COR-L47 (cell line): ENCODE measurements around the gene SIK2.
"Not testable (repeated sequence)": the region's sequence is repeated elsewhere in the genome, so short reads cannot be mapped to it uniquely, and the experiment has no call there.

Source experiments
- DNase-seq: peaks from one replicate; lab custom pipeline; 2025; lab: John Stamatoyannopoulos, UW

The SIK2 gene

DNA sequence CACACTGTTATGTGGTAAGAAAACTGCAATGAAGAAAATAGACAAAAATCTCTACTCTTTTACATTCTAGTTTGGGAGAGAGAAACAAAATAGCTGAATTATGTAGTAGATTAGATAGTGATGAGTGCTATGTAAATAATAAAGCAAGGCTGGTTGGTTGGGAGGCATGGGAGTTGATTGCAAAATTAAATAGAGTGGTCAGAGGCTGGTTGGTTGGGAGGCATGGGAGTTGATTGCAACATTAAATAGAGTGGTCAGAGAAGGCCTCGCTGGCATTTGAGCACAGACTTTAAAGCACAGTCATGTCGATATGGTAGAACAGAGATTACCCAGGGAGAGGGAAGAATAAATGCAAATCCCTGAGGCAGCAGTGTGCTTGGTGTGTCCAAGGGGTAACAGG lies 22.4 kb downstream of the SIK2 start:
- DNase-seq: no peak

DNA sequence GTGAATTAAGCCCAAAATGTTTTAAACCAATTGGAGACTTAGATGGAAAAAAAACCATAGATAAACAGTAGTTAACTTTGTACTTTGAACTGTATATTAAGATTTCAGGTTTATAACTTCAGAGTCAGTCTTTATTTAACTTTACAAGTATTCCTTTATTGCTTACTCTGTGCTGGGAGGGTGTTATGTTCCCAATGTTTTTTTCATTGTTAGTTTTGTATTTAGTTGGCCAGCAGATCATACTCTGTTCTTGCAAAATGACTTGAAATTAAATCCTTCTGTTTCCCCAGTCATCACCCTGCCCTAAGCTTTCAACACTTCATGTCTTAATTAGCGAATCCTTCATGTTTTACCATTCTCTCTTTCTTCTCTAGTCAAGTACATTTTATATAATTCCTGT lies 25.3 kb downstream of the SIK2 start:
- no peak for DNase-seq

DNA sequence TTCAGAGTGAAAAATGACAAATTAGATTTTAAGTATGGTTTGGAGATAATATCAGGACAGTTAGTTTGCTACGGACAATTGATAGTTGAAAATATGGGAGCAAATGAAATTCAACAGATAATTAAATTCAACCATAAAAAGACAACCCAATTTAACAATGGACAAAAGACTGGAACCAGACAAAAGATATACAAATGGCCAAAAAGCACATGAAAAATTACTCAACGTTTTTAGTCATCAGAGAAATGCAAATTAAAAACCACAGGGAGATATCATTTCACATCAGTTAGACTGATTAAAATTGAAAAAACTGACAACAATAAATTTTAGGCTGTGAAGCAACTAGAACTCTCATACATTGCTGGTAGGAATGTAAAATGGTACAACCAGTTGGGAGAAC lies 27.2 kb downstream of the SIK2 start:
- no peak for DNase-seq

DNA sequence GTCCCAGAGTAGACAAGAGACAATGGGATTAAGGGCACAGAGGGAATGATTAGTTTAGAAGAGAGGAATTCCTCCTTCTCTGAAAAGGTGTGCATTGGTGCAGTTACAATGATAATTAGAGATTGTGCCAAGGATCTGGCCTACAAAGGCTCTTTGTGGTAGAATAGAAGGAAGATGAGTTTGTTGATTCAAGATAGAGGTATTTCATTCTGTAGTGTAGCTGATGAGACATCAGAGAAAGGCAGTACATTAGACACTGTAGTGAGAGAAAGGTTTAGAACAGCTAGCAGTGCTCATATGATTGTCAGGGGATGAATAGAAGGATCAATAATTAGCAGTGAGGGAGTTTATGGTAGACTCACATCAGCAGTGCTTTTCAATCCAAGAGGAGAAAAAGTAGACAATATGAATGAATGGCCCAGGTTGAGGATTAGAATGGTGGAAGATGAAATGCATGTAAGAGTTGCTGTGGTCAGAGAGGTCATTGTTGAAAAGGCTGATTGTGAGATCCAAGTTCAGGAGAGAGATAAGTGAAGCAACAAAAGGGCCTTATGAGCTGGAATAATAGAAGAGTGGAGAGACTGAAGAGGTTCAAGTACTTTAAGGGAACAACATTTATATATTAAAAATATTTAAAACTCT lies 28.9 kb downstream of the SIK2 start:
- no peak for DNase-seq

DNA sequence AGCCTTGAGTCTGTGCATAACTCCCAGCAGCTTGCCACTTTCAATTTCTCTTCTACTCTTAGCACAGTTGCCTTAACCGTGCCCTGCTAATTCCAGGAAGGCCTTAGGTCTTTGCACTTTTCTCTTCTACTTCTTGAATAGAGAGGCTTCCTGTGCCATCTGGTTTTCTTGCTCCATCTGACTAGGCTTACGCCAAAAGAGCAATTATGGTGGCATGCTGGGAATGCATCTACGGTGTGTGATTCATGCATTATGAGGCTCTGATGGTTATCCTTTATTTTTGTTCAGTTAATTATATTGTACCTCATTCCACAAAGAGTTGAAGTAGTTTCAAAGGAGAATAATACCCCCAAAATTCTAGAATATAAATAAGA lies 29.4 kb downstream of the SIK2 start:
- no peak for DNase-seq

DNA sequence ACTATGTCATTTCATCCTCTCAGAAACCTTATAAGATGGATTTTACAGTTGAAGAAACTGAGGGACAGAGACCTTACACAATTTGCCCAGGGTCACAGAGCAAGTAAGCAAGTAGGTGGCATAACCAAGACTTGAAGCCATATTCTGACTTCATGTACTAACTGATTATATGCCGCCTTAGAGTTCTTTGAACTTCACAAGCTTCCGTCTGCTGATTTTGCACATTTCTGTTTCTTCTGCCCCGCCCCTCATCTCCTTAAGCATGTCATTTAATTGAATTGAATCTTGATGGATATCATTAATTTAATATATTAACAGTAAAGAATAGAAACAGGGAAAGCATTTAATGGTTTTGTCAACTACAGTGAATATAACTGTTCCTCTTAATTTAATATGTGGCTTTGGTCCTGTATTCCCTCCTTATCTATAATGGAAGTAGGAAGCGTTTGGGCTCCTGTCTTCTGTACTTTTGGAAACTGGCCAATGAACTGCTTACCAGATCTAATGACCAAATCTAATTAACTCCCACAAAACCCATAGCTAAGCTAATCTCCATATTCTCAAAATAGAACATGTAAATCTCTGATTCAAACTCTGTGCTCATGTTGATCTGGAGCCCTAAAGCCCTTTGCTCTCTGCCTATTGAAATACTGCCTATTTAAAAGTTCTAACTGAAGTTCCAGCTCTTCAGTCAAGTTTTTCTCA lies 30.4 kb downstream of the SIK2 start:
- no peak for DNase-seq

DNA sequence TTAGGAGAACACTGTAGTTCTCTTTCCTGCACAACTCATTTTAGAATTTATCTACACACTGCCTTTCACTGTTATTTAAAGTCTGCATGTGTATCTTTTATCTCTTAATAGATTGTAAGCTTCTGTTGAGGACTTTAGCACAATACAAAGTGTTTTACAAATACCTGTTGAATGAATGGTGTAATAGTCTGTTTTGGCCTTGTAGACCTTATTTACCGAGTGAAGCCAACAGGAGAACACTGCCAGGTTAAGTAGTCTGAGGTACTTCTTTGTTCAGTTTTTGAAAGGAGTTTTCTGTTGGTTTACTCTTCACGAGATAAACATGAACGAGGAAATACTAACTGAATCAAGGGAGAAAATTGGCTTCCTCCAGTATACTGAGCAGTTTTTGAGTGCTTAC lies 31.0 kb downstream of the SIK2 start:
- DNase-seq: no peak

DNA sequence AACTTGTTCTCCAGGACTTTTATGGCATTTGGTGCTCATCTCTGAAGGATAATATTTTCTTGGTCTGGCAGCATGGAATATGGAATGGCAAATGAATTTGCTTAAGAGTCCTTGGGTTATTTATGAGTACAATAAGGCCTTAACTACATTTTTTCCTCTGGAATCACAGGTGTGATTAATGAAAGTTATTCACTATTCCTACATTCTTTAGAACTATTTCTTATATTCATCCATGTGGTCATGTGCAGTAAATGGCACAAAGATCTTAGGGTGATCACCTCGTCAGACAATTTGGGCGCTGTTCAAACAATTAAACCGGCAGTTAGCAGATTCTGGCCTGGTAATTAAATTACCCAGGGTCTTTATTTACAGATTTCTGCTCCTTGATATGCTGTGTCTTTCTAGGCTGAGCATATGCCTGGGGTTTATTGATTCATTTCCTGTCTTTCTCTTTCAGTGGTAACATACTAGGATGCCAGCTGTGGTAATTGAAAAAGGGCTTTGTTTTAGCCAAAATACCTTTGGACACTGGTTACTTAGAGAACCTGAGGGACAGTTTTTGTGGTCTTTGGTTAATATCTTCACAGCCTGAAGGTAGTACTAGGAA lies 31.6 kb downstream of the SIK2 start:
- DNase-seq: peak; percentile 10

DNA sequence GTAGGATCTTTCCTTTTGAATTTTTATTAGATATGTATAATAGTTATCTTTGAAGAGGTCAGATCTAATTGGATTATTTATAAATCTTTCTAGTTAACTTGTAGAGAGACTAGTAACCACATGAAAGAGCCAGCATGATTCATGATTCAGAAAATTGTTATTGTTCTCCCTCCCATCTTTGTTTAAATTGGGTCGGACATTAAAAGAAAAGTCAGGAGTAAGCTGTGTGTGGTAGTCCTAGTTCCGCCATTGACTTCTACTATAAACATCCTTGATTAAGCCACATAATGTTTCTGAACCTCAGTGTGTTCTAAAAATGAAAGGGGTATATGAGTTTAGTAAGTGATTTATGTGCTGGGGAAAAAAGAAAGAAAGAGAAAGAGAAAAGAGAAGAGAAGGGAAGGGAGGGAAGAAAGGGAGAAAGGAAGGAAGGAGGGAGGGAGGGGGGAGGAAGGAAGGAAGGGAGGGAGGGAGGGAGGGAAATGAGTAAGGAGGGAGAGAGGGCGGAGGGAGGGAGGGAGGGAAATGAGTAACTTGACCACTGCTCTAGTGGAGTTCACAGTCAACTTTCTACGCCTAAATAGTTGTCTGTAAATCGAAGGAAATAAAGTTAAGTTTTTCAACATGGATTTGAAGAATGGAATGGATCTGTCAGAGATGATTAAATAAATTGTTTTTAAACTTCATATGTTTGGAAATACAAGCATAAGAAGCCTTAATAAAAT lies 32.9 kb downstream of the SIK2 start:
- DNase-seq: no peak

DNA sequence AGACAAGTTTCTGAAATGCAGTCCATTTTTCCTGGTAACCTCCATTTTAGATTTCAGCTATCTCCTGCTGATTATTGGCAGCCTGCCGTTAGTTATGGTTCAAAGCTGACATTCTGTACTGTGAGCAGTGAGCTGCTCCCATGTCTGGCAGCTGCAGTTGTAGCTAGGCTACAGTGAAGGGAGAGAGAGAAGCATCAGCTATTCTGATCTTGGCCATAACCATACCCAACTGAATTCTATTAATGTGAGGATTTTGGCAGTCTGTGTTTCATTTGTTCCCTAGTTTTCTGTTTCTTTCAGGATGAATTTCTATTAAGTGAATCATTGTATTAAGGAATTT lies 33.4 kb downstream of the SIK2 start:
- DNase-seq: peak; percentile 28

DNA sequence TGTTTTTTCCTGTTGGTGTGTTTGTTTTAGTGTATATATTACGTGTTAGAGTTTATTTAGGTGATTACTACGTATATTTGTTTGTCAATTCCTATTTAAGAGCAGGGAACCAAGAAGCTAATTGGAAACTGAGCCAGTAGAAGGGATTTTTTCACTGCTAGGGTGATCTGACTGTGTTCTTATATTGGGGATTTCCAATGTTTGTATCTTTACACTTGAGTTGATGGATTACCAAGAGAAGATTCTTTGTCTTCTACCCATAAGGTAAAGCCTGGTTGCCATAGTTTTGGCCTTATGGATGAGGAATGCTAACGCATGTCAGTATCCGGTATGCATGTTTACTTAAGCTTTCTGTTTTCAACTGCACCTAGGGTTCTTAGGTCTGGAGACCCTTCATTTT lies 35.6 kb downstream of the SIK2 start:
- no peak for DNase-seq

DNA sequence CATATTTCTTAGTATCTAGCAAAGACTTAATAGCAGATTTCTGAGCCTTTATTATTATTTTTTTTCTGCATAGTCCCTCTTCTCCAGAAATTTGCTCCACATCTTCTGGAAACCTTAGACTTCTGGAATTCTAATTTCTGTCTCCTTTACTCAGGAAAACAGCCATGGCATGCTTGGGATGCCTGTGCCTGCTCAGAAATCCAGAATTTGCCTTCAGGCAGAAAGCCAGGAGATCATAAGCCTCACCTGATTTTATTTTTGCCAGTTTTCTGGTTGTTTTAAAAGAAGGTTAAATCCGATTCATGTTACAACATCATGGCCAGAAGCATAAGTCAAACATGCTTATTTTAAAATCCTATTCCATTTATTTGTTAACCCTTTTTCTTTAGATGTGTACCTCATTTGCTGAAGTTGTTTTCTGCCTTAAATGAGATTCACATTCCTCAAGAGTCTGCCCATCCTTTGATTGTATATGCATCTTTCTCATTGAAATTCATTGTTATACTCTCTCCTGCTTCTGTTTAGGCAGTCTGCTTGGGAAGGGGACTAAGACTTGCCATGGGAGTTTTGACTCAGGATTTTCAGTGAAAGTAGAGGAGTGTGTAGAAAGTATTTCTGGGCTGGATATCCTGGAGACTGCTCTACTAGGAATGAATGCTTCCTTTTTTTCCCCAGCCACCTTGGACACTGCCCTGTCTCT lies 37.1 kb downstream of the SIK2 start:
- DNase-seq: no peak

DNA sequence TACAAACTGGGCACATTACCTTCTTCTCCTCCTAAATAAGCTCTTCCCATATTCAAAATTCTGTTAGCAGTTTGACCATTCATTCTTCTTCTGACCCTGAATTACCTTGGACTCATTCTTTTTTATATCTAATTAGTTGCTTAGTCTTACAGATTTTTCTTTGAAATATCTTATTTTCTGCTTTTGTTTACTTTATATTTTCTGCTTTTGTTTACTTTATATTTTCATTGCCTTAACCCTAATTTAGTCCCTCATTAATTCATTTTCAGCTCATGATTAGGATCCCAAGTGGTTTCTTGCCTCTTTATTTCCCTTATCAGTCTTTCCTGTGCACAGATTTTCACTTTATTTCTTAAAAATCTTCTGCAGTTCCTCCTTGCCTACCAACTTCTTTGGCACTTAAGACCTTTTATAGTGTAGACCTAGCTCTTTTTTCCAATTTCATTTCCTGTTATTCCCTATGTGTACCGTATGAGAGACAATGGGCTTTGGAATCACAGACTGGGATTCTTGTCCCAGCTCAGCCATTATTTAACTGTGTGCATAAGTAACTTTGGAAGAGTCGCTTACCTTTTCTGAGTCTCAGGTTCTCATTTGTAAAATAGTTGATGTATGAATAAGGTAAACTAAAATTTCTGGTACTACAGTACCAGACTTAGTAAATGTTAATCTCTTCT lies 39.2 kb downstream of the SIK2 start:
- no peak for DNase-seq

DNA sequence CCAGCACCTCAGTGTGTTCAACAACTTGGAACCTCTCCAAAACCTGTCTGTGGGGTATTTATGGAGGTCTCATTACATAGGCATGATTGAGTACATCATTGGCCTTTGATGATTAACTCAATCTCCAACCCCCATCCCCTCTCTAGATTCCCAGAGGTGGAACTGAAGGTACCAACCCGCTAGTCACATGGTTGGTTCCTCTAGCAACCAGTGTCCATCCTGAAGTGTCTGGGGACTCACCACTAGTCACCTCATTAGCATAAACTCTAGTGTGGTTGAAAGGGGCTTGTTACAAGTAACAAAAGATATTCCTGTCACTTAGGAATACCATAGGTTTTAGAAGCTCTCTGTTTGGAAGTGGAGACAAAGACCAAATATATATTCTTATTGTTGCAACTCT lies 40.3 kb downstream of the SIK2 start:
- DNase-seq: no peak

DNA sequence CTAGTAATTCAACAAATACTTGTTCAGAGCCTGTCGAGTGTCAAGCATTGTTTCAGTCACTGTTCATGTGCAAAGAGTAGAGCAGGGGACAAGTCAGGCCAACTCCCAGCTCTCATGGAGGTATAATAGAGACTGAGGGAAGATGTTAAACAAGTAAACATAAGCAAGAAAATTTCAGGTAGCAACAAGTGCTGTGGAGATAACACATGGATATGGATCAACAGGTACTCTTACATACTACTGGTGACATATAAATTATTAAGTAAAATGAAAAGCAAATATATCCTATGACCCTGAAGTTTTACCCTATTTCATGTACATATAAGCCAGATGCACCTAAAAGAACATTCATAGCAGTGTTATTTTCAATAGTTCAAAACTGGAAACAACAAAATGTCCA lies 42.7 kb downstream of the SIK2 start:
- DNase-seq: no peak

DNA sequence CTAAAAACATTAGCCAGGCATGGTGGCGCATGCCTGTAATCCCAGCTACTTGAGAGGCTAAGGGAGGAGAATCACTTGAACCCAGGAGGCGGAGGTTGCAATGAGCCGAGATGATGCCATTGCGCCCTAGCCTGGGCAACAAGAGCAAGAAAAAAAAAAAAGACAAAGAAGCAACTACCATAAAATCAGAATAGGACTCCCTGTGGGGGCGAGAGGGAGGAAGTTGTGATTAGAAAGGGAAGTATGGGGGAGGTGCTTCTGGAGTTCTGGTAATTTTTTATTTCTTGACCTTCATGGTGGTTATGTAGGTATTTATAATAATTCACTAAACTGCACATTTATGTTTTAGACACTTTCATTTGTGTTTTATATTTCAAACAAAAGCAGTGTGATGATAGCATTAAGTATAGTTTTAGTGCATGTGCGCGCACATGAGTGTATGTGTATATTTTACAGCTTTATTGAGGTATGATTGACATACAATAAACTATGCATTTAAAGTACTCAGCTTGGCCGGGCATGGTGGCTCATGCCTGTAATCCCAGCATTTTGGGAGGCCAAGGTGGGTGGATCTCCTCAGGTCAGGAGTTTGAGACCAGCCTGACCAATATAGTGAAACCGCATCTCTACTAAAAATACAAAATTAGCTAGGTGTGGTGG lies 43.5 kb downstream of the SIK2 start:
- no peak for DNase-seq

DNA sequence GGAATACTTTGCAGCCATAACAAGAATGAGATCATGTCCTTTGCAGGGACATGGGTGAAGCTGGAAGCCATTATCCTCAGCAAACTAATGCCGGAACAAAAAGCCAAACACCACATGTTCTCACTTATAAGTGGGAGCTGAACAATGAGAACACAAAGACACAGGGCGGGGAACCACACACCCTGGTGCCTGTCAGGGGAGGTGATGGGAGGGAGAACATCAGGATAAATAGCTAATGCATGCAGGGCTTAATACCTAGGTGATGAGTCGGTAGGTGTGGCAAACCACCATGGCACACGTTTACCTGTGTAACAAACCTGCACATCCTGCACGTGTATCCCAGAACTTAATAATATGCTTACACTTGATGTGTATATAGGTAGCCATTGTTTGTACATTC lies 49.1 kb downstream of the SIK2 start:
- not testable (repeated sequence) for DNase-seq

DNA sequence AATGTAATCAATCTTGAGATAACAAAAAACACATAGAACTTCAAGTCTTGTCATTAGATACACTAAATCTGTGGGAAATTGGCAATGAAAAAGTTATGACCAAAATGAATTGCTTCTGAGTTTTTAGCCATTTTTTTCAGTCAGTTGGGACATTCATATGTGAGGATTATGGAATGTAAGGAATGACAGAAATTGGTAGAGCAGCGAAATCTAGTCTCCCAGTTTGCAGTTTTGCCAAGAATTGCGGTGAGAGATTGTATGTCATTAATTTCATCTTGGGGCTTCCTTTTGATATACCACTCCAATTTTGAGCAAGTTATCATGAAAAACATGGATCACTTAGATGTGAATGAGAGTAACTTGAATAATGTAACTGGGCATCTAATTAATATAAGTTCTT lies 49.9 kb downstream of the SIK2 start:
- no peak for DNase-seq

DNA sequence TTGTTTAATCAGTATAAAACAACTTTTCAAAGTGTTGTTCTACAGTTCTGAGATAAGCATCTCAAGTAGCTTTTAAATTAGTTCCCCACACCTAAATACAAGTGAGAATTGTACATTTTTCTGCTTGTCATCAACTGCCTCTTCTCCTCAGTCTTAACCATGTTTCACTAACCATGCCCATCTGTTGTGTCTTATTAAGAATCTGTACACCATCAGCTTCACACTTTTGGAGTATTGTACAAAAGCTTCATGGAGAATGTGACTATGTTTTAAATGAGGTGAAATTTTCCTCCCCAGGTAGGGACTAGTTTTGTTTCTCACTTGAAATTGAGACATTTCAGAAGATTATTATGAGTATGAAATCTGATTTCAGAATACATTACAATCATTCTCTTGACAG lies 52.4 kb downstream of the SIK2 start:
- DNase-seq: no peak

DNA sequence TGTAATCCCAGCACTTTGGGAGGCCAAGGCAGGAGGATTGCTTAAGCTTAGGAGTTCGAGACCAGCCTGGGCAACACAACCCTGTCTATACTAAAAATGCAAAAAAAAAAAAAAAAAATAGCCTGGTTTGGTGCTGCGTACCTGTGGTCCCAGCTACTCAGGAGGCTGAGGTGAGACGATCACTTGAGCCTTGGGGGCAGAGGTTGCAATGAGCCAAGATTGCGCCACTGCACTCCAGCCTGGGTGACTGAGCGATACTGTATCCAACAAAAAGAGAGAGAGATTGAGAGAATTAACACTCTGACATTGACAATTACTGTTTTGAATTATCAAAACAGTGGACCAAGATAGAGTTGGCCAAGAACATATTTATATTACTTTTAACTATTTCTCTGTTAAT lies 53.7 kb downstream of the SIK2 start:
- no peak for DNase-seq

DNA sequence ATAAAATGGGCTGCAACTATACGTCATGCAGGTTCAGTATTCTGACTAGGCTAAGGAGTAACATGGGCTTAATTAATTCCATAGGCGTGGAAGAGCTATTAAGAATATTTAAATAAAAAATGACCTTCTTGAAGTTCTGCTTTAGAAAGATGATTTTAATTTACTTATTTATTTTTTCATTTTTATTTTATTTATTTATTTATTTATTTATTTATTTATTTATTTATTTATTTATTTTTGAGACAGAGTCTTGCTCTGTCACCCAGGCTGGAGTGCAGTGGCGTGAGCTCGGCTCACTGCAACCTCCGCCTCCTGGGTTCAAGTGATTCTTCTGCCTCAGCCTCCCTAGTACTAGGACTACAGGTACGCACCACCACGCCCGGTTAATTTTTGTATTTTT lies 55.7 kb downstream of the SIK2 start:
- not testable (repeated sequence) for DNase-seq
